Psoas muscle (tissue), 8 donors: Measurements from ENCODE around the gene NFIB. TPM values are rescaled to one million over a fixed set of nuclear protein-coding genes. Genes with fewer than 3 reads are reported as not detected.

Experiments
- ATAC-seq, 4 donors: fragments of 200-7000 bp; cut with Tn5 transposase; one replicate each; pipeline ENCODE4 v1.9.1; 2020; ENCODE audit warnings: moderate library complexity in 3 of 4, mild to moderate bottlenecking in 2 of 4
- DNase-seq, 2 donors: peaks; one replicate each; pipeline ENCODE4 v3.0.0-alpha.2; 2020
- H3K27ac ChIP-seq: fragments of 200-600 bp; one replicate; pipeline ENCODE4 v1.8.0; 2022
- H3K27me3 ChIP-seq, 3 donors: fragments of 200-600 bp in 1 of 3; one replicate each; pipeline versions ENCODE4 v1.6.1 to v1.8.0; 2013 to 2022; ENCODE audit warnings: low read length in 2 of 3, mild to moderate bottlenecking in 2 of 3, moderate library complexity in 1 of 3; ENCODE audit not compliant: insufficient read depth in 3 of 3
- H3K36me3 ChIP-seq, 2 donors: fragments of 200-600 bp in 1 of 2; one replicate each; pipeline versions ENCODE4 v1.6.1 to v1.8.0; 2013 to 2022; ENCODE audit warnings: low read depth in 1 of 2, mild to moderate bottlenecking in 1 of 2, moderate library complexity in 1 of 2; ENCODE audit not compliant: insufficient read depth in 1 of 2
- H3K4me1 ChIP-seq: fragments of 200-600 bp; one replicate; pipeline ENCODE4 v1.8.0; 2022
- H3K4me3 ChIP-seq: fragments of 200-600 bp; one replicate; pipeline ENCODE4 v1.8.0; 2022; ENCODE audit warnings: mild to moderate bottlenecking
- H3K9me3 ChIP-seq: fragments of 200-600 bp; one replicate; pipeline ENCODE4 v1.8.0; 2022
- CTCF ChIP-seq: fragments of 200-600 bp; IDR thresholded peaks from one replicate; pipeline ENCODE4 v1.8.0; 2022; ENCODE audit warnings: antibody characterized with exemption
- WGBS, 3 donors: extraction: QIAGEN DNeasy Blood & Tissue Kit; methylation state at CpG; one replicate each; pipeline versions ENCODE4 v1.1.6 to v1.1.7; 2013; 5-methylcytosine and 5-hydroxymethylcytosine counted together
- intact Hi-C, 2 donors: fragments of 100-400 bp; cut with DNase I; formaldehyde crosslinking; loops; one replicate each; pipeline versions ENCODE4 v1.11.0 to v1.14.2; 2022
- polyA plus RNA-seq, 3 donors: library from polyadenylated mRNA; stranded (reverse); fragments of 200-250 nt; gene quantifications; one replicate each; pipeline ENCODE4 v1.2.3, GENCODE V29; 2013
- total RNA-seq, 4 donors: library from RNA; stranded (reverse); fragmentation: NEBNext Ultra II Directional in 2 of 4; extraction: Animal tissue kit (Norgen Biotek cat#: 25700) in 2 of 4; gene quantifications; one replicate each; pipeline versions ENCODE4 v1.2.1 to v1.2.4, GENCODE V29; 2021 to 2023
- donor health status: healthy with polysubstance abuse.
- donor health status: DM: no; HTN: no; CAD: no; lungs with moderate emphysema.
- donor health status: Bipolar disorder and iron deficiency.
- donor health status: healthy.
- donor health status: DM: yes; HTN: yes; CAD: no.
- donor health status: DM: no; HTN: no; CAD: no.
- donor health status: DM: no; HTN: no; CAD: no.
- donor health status: DM: yes; HTN: yes; CAD: no.

The NFIB gene
- total and polyA plus RNA-seq, 7 donors: 5.8 to 65.1 (median 35.0) TPM

GRCh38 chr9:14346811-14347405, 33.0 kb upstream of the NFIB start:
- Histone ChIP-seq H3K27ac (peak overlapping the region; percentile 83), H3K36me3 (no peaks in the 10 kb centered on the region), H3K4me3 (peak overlapping the region; percentile 71), H3K4me1 (peaks cover 28% of the 10 kb centered on the region), H3K9me3 (no peaks in the 10 kb centered on the region), H3K27me3 (no peaks in the 10 kb centered on the region)
- DNase-seq (peak; percentile 54 to 65), ATAC-seq (peak; percentile 14 to 35 (median 22))
- no peak for TF ChIP-seq CTCF
- 16 to 27% (median 24%) methylated on average over 32 to 37 of the region's 37 CpGs for WGBS, 3 donors
- intact Hi-C loops: loop anchor here in 1 of 2 donors (10.0 kb wide), 1 partner anchor 322 kb away; no protein-coding TSS in a partner anchor

DNA sequence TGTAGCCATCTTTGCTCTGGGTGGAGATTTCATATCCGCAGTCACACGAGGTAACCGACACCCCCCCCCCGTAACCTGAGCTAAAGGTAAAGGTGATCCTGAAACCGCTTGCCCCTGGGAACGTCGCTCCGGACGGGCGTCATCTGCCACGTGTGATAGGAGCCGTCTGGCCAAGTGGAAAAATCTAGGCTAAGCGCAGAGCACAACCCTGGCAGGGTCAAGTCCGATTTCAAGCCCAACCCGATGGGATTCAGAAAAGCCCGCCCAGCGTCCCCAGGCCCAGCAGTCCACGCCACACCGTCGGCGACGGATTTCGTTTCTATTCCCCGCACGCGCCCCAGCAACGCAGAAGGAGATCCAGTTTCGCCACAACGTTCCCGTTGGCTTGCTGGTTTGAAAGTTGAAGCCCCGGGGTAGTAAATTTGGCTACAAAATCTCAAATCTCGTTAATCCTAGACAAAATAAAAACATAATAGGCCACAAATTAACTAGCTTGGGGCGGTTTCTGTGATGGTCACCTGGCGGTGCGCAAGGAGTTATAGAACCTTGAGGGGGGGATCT, 32.4 kb upstream of the NFIB start:
- no peaks in the 10 kb centered on the region for H3K9me3 ChIP-seq
- intact Hi-C loops: loop anchor here in 1 of 2 donors (10.0 kb wide), 1 partner anchor 322 kb away; no protein-coding TSS in a partner anchor
- H3K27me3 ChIP-seq: no peaks in the 10 kb centered on the region
- TF ChIP-seq CTCF: no peak
- peak overlapping the region; percentile 71 for H3K4me3 ChIP-seq
- DNase-seq (peak; percentile 70 to 76), ATAC-seq (peak in 1 of 4 donors; percentile 58)
- H3K4me1 ChIP-seq: peaks cover 24% of the 10 kb centered on the region
- peak overlapping the region; percentile 83 for H3K27ac ChIP-seq
- WGBS, 3 donors: 66 to 78% (median 76%) methylated on average over 35 of the region's 35 CpGs
- no peaks in the 10 kb centered on the region for H3K36me3 ChIP-seq

GRCh38 chr9:14345354-14346230, 31.7 kb upstream of the NFIB start:
- intact Hi-C loops: loop anchor here in 1 of 2 donors (10.0 kb wide), 1 partner anchor 321 kb away; no protein-coding TSS in a partner anchor
- DNase-seq (peak; percentile 31 to 52), ATAC-seq (peak in 1 of 4 donors; percentile 18)
- Histone ChIP-seq H3K4me3 (peak overlapping the region; percentile 8), H3K27me3 (no peaks in the 10 kb centered on the region), H3K4me1 (peaks cover 22% of the 10 kb centered on the region), H3K9me3 (no peaks in the 10 kb centered on the region), H3K36me3 (no peaks in the 10 kb centered on the region), H3K27ac (peak overlapping the region; percentile 83)
- TF ChIP-seq CTCF: no peak
- WGBS, 3 donors: 81 to 88% (median 84%) methylated on average over 44 to 45 of the region's 45 CpGs

- TF ChIP-seq CTCF: no peak
- H3K36me3 ChIP-seq: no peaks in the 10 kb centered on the region
- H3K4me3 ChIP-seq: peak overlapping the region; percentile 58
- H3K4me1 ChIP-seq: peaks cover 27% of the 10 kb centered on the region
- ATAC-seq: no peak
- WGBS, 3 donors: 58 to 66% (median 59%) methylated on average over 9 of the region's 9 CpGs
- intact Hi-C loops: loop anchor here in 1 of 2 donors (10.0 kb wide), 1 partner anchor 320 kb away; no protein-coding TSS in a partner anchor
- peak in 1 of 2 donors; percentile 58 for DNase-seq
- no peaks in the 10 kb centered on the region for H3K27me3 ChIP-seq
- peak overlapping the region; percentile 83 for H3K27ac ChIP-seq
- no peaks in the 10 kb centered on the region for H3K9me3 ChIP-seq
Measured at GRCh38 chr9:14344941-14345353, 31.0 kb upstream of the NFIB start.
